Omental fat pad (tissue), 4 donors: ENCODE data around the gene STAG2. TPM values are rescaled to one million over a fixed set of nuclear protein-coding genes. Genes with fewer than 3 reads are reported as not detected.

ENCODE experiments used
- ATAC-seq: fragments of 150-250 bp; one replicate; pipeline ENCODE4 v1.9.1; 2016; ENCODE audit warnings: mild to moderate bottlenecking, moderate library complexity; ENCODE audit not compliant: low FRiP score
- DNase-seq: peaks from one replicate; pipeline ENCODE4 v3.0.0-alpha.2; 2019; ENCODE audit warnings: low spot score
- CTCF ChIP-seq, 3 donors: fragments of 450-650 bp; IDR thresholded peaks; one replicate each; pipeline ENCODE4 v1.5.1; 2016 to 2017; ENCODE audit warnings: antibody characterized with exemption in 3 of 3, mild to moderate bottlenecking in 3 of 3, moderate library complexity in 2 of 3
- total RNA-seq, 4 donors: library from RNA; depleted of rRNA; stranded (reverse); fragments of >200 nt; gene quantifications; one replicate each; pipeline ENCODE4 v1.1.0, GENCODE V29; 2016

Gene STAG2
- total RNA-seq, 4 donors from 2014 or later: 41.4 to 83.2 (median 58.9) TPM

- no peak for ATAC-seq
- no peak for TF ChIP-seq CTCF (IDR thresholded peaks at IDR 0.05)
Observed at GRCh38 chrX:123989235-123989634, 27.7 kb downstream of the STAG2 start.

GRCh38 chrX:123990169-123990568, 28.7 kb downstream of the STAG2 start:
- DNase-seq: no peak
- TF ChIP-seq CTCF (IDR thresholded peaks at IDR 0.05): no peak
- no peak for ATAC-seq

More at GRCh38 chrX:123989235-123989634, 27.7 kb downstream of the STAG2 start:
- no peak for DNase-seq

- ATAC-seq: no peak
- TF ChIP-seq CTCF (IDR thresholded peaks at IDR 0.05): no peak
- DNase-seq: no peak
Observed at GRCh38 chrX:123990602-123991001, 29.1 kb downstream of the STAG2 start.

DNA sequence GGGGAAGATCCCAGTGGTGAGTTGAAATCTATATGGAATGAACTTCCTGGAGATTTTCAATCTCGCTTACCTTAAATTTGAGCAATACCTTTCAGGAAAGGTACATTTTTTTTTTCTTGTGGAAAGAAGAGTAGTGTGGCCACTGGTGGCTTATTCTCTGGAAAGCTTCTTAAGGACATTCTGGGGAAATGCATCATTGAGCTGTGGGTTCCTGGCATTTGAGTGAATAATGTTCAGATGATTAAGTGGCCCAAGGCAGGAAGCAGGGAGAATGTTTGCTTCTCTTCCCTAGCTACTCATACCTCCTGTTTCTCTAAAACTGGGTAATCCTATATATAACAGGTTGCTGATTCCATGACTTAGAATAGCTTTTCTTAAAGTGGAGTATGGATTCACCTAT, 31.8 kb downstream of the STAG2 start:
- ATAC-seq: no peak
- TF ChIP-seq CTCF (IDR thresholded peaks at IDR 0.05): no peak

DNA sequence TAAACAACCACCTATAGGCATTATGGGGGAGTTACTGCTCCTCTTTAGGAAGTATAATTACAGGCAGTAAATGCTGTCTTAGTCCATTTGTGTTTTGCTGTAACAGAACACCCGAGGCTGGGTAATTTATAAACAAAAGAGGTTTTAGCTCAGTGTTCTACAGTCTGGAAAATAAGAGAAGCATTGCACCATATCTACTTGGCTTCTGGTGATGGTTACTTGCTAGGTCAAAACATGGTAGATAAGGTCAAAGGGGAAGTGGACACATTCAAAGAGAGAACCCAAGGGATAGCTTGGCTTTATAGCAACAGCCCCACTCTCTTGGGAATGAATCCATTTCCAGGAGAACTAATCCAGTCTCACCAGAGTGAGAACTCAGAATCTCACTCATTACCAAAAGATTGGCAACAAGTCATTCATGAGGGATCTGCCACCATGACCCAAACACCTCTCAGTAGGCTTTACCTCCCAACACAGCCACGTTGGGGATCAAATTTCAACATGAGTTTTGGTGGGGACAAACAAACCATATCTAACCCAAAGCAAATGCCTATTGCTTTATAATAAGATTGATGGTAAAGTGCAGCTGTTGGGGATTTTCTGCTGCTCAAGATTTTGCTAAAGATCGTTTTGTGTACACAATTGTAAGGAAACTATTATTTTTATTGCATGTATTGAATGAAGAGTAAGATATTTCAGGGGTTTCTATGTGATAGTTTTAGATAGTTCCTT, 32.6 kb downstream of the STAG2 start:
- ATAC-seq (no peak), DNase-seq (no peak)
- no peak for TF ChIP-seq CTCF (IDR thresholded peaks at IDR 0.05)

More for the DNA sequence above, 31.8 kb downstream of the STAG2 start:
- DNase-seq: no peak

GRCh38 chrX:123994730-123995129, 33.2 kb downstream of the STAG2 start:
- ATAC-seq: no peak
- no peak for DNase-seq
- no peak for TF ChIP-seq CTCF (IDR thresholded peaks at IDR 0.05)

- TF ChIP-seq CTCF (IDR thresholded peaks at IDR 0.05): no peak
- no peak for ATAC-seq
- DNase-seq: no peak
Observed at GRCh38 chrX:124001581-124001980, 40.1 kb downstream of the STAG2 start.
